HG03342 (cell line): ENCODE measurements around the gene DAG1.
"Not testable (repeated sequence)": the region's sequence is repeated elsewhere in the genome, so short reads cannot be mapped to it uniquely, and the experiment has no call there.

ENCODE experiments used
- ATAC-seq: cut with Tn5 transposase; IDR thresholded peaks from one replicate; pipeline ENCODE4 v1.9.1; 2021; ENCODE audit warnings: mild to moderate bottlenecking, moderate library complexity; ENCODE audit not compliant: unreplicated experiment

DAG1 gene

GRCh38 chr3:49469037-49469935, 781 bp upstream of the DAG1 start:
- no peak for ATAC-seq

GRCh38 chr3:49470714-49471420, 800 bp downstream of the DAG1 start:
- ATAC-seq, result peak; percentile 29

- ATAC-seq, result no peak
Observed at GRCh38 chr3:49471856-49472495, 1.9 kb downstream of the DAG1 start.

- no peak for ATAC-seq
Observed at GRCh38 chr3:49476563-49476962, 6.5 kb downstream of the DAG1 start.

- ATAC-seq, result no peak
Observed at GRCh38 chr3:49482766-49483165, 12.7 kb downstream of the DAG1 start.

GRCh38 chr3:49484471-49484870, 14.4 kb downstream of the DAG1 start:
- ATAC-seq, result no peak

GRCh38 chr3:49489247-49489646, 19.2 kb downstream of the DAG1 start:
- no peak for ATAC-seq

GRCh38 chr3:49492969-49493368, 22.9 kb downstream of the DAG1 start:
- ATAC-seq, result no peak

GRCh38 chr3:49493901-49494300, 23.8 kb downstream of the DAG1 start:
- no peak for ATAC-seq

- no peak for ATAC-seq
Observed at GRCh38 chr3:49495023-49495422, 25.0 kb downstream of the DAG1 start.

GRCh38 chr3:49496845-49497244, 26.8 kb downstream of the DAG1 start:
- ATAC-seq, result not testable (repeated sequence)

GRCh38 chr3:49497606-49498005, 27.5 kb downstream of the DAG1 start:
- ATAC-seq, result no peak

GRCh38 chr3:49498239-49498638, 28.2 kb downstream of the DAG1 start:
- ATAC-seq, result no peak

- no peak for ATAC-seq
Observed at GRCh38 chr3:49498648-49499047, 28.6 kb downstream of the DAG1 start.

GRCh38 chr3:49500205-49500731, 30.2 kb downstream of the DAG1 start:
- no peak for ATAC-seq

GRCh38 chr3:49500732-49501609, 30.9 kb downstream of the DAG1 start:
- no peak for ATAC-seq

- no peak for ATAC-seq
Observed at GRCh38 chr3:49501842-49502241, 31.8 kb downstream of the DAG1 start.

- no peak for ATAC-seq
Observed at GRCh38 chr3:49506906-49507305, 36.8 kb downstream of the DAG1 start.

GRCh38 chr3:49509028-49509561, 39.0 kb downstream of the DAG1 start:
- no peak for ATAC-seq

GRCh38 chr3:49511639-49512038, 41.6 kb downstream of the DAG1 start:
- no peak for ATAC-seq
